Stimulated activated CD4-positive, alpha-beta T cell treated with anti-CD3 and anti-CD28 coated beads, Interleukin-2, amount 100 ng/mL, for 4 hours (primary cell): ENCODE measurements around the gene PCGF1.

Source experiments
- DNase-seq: peaks from one replicate; pipeline ENCODE4 v3.0.0-alpha.2; 2020; ENCODE audit warnings: low read depth

PCGF1 gene

GRCh38 chr2:74515271-74515980 is 7.9 kb upstream of the PCGF1 start:
- DNase-seq = no peak

- no peak for DNase-seq
These were observed 7.1 kb upstream of the PCGF1 start, which contains the start of gene TLX2 for GRCh38 chr2:74514368-74515270. TSS of gene TLX2 (plus strand) at chr2:74514450. CDS start at chr2:74514807, 357 bp downstream.

- DNase-seq = no peak
These were observed 6.3 kb upstream of the PCGF1 start for GRCh38 chr2:74513605-74514367.

- DNase-seq = no peak
These were observed 5.5 kb upstream of the PCGF1 start for GRCh38 chr2:74512744-74513604.

- no peak for DNase-seq
These were observed 3.9 kb upstream of the PCGF1 start for GRCh38 chr2:74511104-74511989.

GRCh38 chr2:74510272-74510671 is 2.8 kb upstream of the PCGF1 start:
- no peak for DNase-seq

GRCh38 chr2:74507926-74508520 is 528 bp upstream of the PCGF1 start:
- no peak for DNase-seq

- DNase-seq = no peak
These were observed 1.8 kb downstream of the PCGF1 start for GRCh38 chr2:74505448-74506246.

GRCh38 chr2:74504591-74504990 is 2.9 kb downstream of the PCGF1 start:
- no peak for DNase-seq

GRCh38 chr2:74503506-74504475 is 3.7 kb downstream of the PCGF1 start:
- DNase-seq = no peak

- no peak for DNase-seq
These were observed 4.6 kb downstream of the PCGF1 start for GRCh38 chr2:74502720-74503505.

- DNase-seq = no peak
These were observed 5.3 kb downstream of the PCGF1 start for GRCh38 chr2:74502147-74502719.

GRCh38 chr2:74501335-74502071 is 6.0 kb downstream of the PCGF1 start:
- DNase-seq = no peak

- DNase-seq = no peak
These were observed 6.9 kb downstream of the PCGF1 start for GRCh38 chr2:74500578-74500946.

GRCh38 chr2:74499940-74500577 is 7.4 kb downstream of the PCGF1 start:
- DNase-seq = no peak
